ENCODE measurements around the gene AXDND1.

DNA sequence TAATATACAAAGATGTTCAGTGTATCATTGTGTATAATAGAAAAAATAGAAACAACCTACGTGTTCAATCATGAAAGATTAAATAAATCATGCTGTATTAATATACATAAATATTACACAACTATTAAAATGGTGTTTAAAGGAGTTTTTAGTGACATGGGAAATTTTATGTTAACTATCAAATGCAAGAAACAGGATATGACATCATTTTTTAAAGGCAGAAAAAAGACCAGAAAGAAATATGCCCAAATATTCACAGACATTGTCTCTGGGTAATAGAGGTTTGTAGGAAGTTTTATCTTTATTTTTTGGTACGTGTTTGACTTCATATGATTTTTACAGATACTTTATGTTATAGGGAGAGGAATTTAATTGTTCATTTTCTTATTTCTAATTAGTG is 176.0 kb downstream of the AXDND1 start:
- no peak for TF ChIP-seq POLR2AphosphoS5 (IDR thresholded peaks at IDR 0.05; ENCODE audit: borderline replicate concordance, low read depth, low read length)
- TF ChIP-seq EZH2 (IDR thresholded peaks at IDR 0.05) = no peak
- no peak for TF ChIP-seq FOXP2 (optimal IDR thresholded peaks at IDR 0.05; ENCODE audit: control extremely low read depth, extremely low read length, insufficient read depth)

Data from SK-N-MC (cell line).